ENCODE results near the gene F8A3. TPM values are rescaled to one million over a fixed set of nuclear protein-coding genes. Genes with fewer than 3 reads are reported as not detected.
"Not testable (repeated sequence)": the region's sequence is repeated elsewhere in the genome, so short reads cannot be mapped to it uniquely, and the experiment has no call there.

F8A3 gene
- total RNA-seq, result 10 to 100 TPM; 11.8 to 11.9 TPM

- H3K4me1 Mint-ChIP-seq, DNase-seq, H3K9me3 Mint-ChIP-seq, POLR2A ChIA-PET, H3K27ac Mint-ChIP-seq, H3K27me3 Mint-ChIP-seq, H3K36me3 Mint-ChIP-seq, H3K4me3 Mint-ChIP-seq: not testable (repeated sequence)
- ATAC-seq (ENCODE audit: low read depth), result peak; percentile 76
Observed at GRCh38 chrX:155458471-155458870, at the start of gene F8A3. Gene F8A3, minus strand, starts transcription at chrX:155458620. Its CDS starts 20 bp downstream, at chrX:155458600.

GRCh38 chrX:155505296-155505695 lies 46.9 kb upstream of the F8A3 start:
- DNase-seq (no peak), ATAC-seq (ENCODE audit: low read depth) (no peak)
- POLR2A ChIA-PET, result no interaction called here
- Mint-ChIP-seq H3K4me3 (no peak overlapping the region), H3K27me3 (no peaks in the 10 kb centered on the region), H3K36me3 (peaks cover 28% of the 10 kb centered on the region), H3K4me1 (no peaks in the 10 kb centered on the region), H3K9me3 (peaks cover 1% of the 10 kb centered on the region), H3K27ac (no peak overlapping the region)

DNA sequence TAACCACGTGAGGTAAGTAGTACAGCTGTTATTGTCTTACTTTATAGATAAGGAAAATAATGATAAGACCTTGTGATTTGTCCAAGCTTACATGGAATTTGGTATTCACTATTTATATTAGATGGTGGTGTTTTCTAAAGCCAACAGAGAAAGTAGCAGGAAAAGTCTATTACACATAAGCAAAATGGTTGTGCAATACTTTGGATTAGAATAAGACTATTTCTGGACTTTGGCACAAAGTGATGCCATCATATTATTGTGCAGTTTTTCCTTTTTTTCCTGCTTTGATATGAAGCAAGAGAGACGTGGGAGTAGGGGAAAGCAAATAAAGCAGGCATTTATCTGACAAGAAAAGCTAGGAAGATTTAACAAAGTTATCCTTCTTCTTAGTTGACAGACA lies 36.7 kb upstream of the F8A3 start:
- H3K27ac Mint-ChIP-seq; H3K4me1 Mint-ChIP-seq; H3K27me3 Mint-ChIP-seq; ATAC-seq (ENCODE audit: low read depth); H3K9me3 Mint-ChIP-seq; POLR2A ChIA-PET; DNase-seq; H3K36me3 Mint-ChIP-seq; H3K4me3 Mint-ChIP-seq: not testable (repeated sequence)

DNA sequence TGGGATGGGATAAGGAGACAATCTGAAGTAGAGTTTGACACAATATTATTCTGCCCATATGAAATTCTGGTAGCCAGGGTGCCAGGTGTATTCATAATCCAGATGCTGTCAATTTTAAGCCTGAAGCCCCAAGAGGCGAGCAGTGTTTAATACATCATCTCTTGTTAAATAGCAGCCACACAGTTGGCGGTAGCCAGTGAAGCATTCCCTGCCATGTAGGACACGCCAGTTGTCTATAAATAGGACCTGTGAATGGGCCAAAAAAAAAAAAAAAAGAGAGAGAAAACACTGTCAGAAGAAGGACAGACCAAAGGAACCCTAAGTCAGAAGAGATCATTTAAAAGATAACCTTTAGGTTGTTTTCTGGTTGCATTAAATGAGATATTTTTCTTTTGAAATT lies 33.0 kb upstream of the F8A3 start:
- POLR2A ChIA-PET, result not testable (repeated sequence)

DNA sequence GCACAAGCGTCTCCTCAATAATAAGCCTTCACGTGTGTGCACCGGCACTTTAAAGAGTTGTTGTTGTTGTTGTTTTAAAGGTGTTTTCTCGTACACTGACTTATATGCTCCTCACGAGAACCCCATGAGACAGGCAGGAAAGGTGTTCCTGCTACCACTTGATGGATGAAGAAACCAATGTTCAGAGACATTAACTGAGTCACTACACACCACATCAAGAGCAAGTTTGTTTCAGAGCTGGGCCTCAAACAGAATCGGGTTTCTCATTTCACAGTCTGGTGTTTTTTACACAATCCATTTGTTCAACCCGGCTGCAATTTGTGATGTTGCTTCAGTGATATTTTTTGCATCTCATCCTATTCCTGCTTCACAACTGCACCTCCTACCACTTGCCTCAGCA lies 18.7 kb upstream of the F8A3 start:
- H3K4me3 Mint-ChIP-seq, H3K27me3 Mint-ChIP-seq, H3K27ac Mint-ChIP-seq, H3K9me3 Mint-ChIP-seq, H3K36me3 Mint-ChIP-seq, POLR2A ChIA-PET, DNase-seq, H3K4me1 Mint-ChIP-seq: not testable (repeated sequence)
- ATAC-seq (ENCODE audit: low read depth), result peak; percentile 50

More for the DNA sequence above, 33.0 kb upstream of the F8A3 start:
- H3K27ac Mint-ChIP-seq; H3K4me3 Mint-ChIP-seq; H3K9me3 Mint-ChIP-seq; DNase-seq; ATAC-seq (ENCODE audit: low read depth); H3K27me3 Mint-ChIP-seq; H3K36me3 Mint-ChIP-seq; H3K4me1 Mint-ChIP-seq: not testable (repeated sequence)

DNA sequence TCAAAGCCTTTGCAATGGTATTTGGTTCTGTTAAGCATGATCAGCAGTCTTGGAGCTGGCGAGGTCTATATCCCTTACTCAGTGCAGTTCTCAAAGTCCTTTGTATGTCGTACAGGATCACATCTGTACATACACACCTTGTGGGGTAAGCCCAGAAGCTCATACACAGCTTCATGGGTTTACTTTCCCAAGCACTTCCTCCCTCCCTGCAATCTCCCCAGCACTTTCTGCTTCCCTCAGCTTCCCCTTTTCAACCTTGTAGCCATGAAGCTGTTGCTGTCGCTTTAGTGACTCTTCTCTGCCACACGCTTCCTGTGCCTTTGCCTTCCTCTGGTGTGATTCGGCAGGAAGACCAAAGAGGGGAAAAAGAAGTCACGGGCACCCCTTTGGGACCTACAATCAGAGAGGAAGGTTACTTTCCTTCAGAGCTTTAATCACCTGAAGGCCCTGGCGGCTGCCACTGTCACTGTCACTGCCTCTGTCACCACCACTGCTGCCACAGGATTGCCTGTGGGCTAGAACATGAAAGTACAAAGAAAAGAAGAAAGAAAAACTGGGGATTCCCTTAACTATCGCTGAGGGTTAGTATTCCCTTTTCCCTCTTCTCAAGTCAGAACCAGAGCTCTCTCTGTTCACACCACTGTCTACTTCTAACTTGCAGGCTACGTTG lies 8.0 kb upstream of the F8A3 start:
- H3K36me3 Mint-ChIP-seq, H3K4me3 Mint-ChIP-seq, H3K27me3 Mint-ChIP-seq, H3K9me3 Mint-ChIP-seq, POLR2A ChIA-PET, H3K4me1 Mint-ChIP-seq, DNase-seq, H3K27ac Mint-ChIP-seq: not testable (repeated sequence)
- peak; percentile 94 for ATAC-seq (ENCODE audit: low read depth)

GRCh38 chrX:155460501-155460900 lies 2.1 kb upstream of the F8A3 start:
- H3K27ac Mint-ChIP-seq; H3K4me1 Mint-ChIP-seq; DNase-seq; H3K27me3 Mint-ChIP-seq; POLR2A ChIA-PET; H3K36me3 Mint-ChIP-seq; ATAC-seq (ENCODE audit: low read depth); H3K9me3 Mint-ChIP-seq; H3K4me3 Mint-ChIP-seq: not testable (repeated sequence)

- H3K9me3 Mint-ChIP-seq, H3K27ac Mint-ChIP-seq, H3K4me3 Mint-ChIP-seq, H3K36me3 Mint-ChIP-seq, H3K4me1 Mint-ChIP-seq, H3K27me3 Mint-ChIP-seq, POLR2A ChIA-PET, DNase-seq: not testable (repeated sequence)
- peak; percentile 61 for ATAC-seq (ENCODE audit: low read depth)
Observed at GRCh38 chrX:155457761-155458447, 516 bp downstream of the F8A3 start.

GRCh38 chrX:155441097-155441496 lies 17.3 kb downstream of the F8A3 start:
- no peaks in the 10 kb centered on the region for H3K4me1 Mint-ChIP-seq
- POLR2A ChIA-PET, result no interaction called here
- H3K27ac Mint-ChIP-seq, result no peak overlapping the region
- ATAC-seq (ENCODE audit: low read depth), result no peak
- H3K27me3 Mint-ChIP-seq, result no peaks in the 10 kb centered on the region
- no peak overlapping the region for H3K4me3 Mint-ChIP-seq
- no peaks in the 10 kb centered on the region for H3K9me3 Mint-ChIP-seq
- H3K36me3 Mint-ChIP-seq, result peaks cover 1% of the 10 kb centered on the region
- no peak for DNase-seq

- Mint-ChIP-seq H3K9me3 (peaks cover 2% of the 10 kb centered on the region), H3K27me3 (no peaks in the 10 kb centered on the region), H3K36me3 (peaks cover 1% of the 10 kb centered on the region), H3K4me3 (no peak overlapping the region), H3K4me1 (no peaks in the 10 kb centered on the region), H3K27ac (no peak overlapping the region)
- DNase-seq (no peak), ATAC-seq (ENCODE audit: low read depth) (no peak)
- POLR2A ChIA-PET, result no interaction called here
Observed at GRCh38 chrX:155435744-155436112, 22.7 kb downstream of the F8A3 start.

GRCh38 chrX:155434906-155435743 lies 23.3 kb downstream of the F8A3 start:
- H3K27ac Mint-ChIP-seq, result no peak overlapping the region
- no peak overlapping the region for H3K4me3 Mint-ChIP-seq
- no peaks in the 10 kb centered on the region for H3K27me3 Mint-ChIP-seq
- DNase-seq (no peak), ATAC-seq (ENCODE audit: low read depth) (no peak)
- peaks cover 2% of the 10 kb centered on the region for H3K9me3 Mint-ChIP-seq
- H3K36me3 Mint-ChIP-seq, result peaks cover 3% of the 10 kb centered on the region
- POLR2A ChIA-PET, result no interaction called here
- no peaks in the 10 kb centered on the region for H3K4me1 Mint-ChIP-seq

DNA sequence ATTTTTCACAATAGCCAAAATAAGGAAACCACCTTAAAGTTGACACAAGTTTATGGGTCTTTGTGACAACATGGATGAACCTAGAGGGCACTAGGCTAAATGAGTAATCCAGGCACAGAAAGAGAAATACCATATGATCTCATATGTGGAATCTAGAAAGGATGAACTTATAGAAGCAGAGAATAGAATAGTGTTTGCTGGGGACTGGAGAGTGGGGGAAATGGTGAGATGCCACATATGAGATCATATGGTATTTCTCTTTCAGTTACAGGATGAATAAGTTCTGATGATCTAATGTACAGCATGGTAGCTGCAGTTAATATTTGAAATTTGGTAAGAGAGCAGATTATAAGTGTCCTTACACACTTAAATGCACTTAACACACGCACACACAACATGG lies 40.7 kb downstream of the F8A3 start:
- DNase-seq, result no peak
- H3K4me1 Mint-ChIP-seq, result peaks cover 2% of the 10 kb centered on the region
- H3K27ac Mint-ChIP-seq, result no peak overlapping the region
- ATAC-seq (ENCODE audit: low read depth), result no peak
- no peaks in the 10 kb centered on the region for H3K27me3 Mint-ChIP-seq
- POLR2A ChIA-PET, result no interaction called here
- H3K9me3 Mint-ChIP-seq, result no peaks in the 10 kb centered on the region
- no peak overlapping the region for H3K4me3 Mint-ChIP-seq
- H3K36me3 Mint-ChIP-seq, result no peaks in the 10 kb centered on the region

Data from activated naive CD8-positive, alpha-beta T cell treated with anti-CD3 and anti-CD28 coated beads, Interleukin-2, amount 10 ng/mL, durations not matched to agents 7 days and 5 days (primary cell).